GM19328 (cell line): ENCODE measurements around the gene MBP.
"Not testable (repeated sequence)": the region's sequence is repeated elsewhere in the genome, so short reads cannot be mapped to it uniquely, and the experiment has no call there.

Experiments used
- ATAC-seq: cut with Tn5 transposase; IDR thresholded peaks from one replicate; pipeline ENCODE4 v1.9.1; 2021; ENCODE audit warnings: mild to moderate bottlenecking, moderate library complexity; ENCODE audit not compliant: unreplicated experiment

MBP gene

GRCh38 chr18:76980663-76981395, 151.8 kb downstream of the MBP start:
- no peak for ATAC-seq

DNA sequence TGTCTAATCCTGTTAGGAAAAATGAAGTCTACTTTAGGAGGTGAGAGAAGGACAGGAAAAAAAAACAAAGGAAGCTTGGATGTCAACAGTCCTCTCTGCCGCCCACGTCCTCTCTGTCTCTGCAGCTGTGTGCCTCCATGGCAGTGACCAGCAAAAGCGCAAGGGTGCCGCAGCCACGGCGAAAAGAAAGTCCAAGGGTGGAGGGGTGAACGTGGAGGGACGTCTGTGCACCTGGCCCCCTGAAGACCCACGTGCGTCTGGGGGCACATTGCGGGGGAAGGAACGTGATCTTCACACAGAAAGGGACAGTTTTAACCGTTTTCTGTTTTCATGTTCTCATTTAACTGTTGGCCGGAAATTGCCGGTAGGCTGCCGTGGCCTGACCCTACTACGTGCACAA, 152.7 kb downstream of the MBP start:
- ATAC-seq: no peak

- ATAC-seq: no peak
Observed at GRCh38 chr18:76979111-76979751, 153.4 kb downstream of the MBP start.

DNA sequence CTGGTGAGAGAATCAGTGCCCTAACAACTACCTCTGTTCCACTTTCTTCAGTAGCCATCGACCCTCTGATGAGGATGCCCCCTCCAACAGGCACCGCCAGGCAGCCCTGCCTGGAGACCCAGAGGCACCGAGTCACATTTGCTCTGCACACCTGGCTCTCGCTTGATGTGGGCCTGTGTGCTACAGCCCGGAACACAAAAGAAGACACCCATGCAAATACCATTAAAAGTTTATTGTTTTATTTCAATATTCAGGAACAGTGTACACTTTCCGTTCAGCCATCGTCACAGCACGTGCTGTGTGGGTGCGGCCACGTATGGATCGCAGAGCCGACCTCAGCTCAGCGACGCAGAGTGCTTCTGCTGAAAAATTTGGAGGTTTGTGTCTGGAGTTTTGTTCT, 154.0 kb downstream of the MBP start:
- no peak for ATAC-seq

- no peak for ATAC-seq
Observed at GRCh38 chr18:76977684-76978232, 154.8 kb downstream of the MBP start.

- no peak for ATAC-seq
Observed at GRCh38 chr18:76977108-76977621, 155.4 kb downstream of the MBP start.

- no peak for ATAC-seq
Observed at GRCh38 chr18:76975577-76976110, 156.9 kb downstream of the MBP start.

GRCh38 chr18:76974386-76974785, 158.2 kb downstream of the MBP start:
- ATAC-seq: no peak

DNA sequence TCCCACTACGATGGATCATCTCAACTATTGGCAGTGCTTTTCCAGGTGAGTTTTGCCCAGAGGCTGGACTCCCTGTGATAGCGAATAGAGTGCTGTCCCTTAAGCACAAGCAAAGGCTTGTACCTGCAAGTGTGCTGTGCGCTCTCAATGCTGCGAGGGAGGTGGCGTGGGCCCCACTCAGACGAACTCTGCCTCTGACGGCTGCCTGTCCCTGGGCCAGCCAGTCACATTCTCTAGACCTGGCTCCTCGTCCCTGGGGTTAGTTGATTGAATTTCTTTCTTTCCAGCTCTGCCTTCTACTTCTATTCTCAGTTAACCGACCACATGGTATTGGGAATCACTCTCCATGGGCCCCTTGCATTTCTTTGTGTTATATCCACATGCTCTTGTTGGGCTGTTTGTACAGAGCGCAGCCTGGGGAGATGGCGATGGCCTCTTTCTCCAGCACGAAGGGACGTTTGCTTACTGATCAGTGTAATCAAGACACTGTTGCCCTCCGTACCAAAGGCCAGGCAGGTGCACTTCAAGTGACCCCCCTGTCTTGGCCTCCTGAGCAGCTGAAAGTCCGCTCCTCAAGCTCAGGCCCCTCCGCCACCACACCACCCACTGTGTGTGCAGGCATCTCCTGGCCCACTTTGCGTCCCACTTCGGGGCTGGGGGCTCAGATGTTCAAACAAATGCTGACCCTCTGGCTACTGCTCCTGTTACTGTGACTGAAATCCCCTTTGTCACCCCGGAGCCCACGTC, 158.9 kb downstream of the MBP start:
- ATAC-seq: no peak

DNA sequence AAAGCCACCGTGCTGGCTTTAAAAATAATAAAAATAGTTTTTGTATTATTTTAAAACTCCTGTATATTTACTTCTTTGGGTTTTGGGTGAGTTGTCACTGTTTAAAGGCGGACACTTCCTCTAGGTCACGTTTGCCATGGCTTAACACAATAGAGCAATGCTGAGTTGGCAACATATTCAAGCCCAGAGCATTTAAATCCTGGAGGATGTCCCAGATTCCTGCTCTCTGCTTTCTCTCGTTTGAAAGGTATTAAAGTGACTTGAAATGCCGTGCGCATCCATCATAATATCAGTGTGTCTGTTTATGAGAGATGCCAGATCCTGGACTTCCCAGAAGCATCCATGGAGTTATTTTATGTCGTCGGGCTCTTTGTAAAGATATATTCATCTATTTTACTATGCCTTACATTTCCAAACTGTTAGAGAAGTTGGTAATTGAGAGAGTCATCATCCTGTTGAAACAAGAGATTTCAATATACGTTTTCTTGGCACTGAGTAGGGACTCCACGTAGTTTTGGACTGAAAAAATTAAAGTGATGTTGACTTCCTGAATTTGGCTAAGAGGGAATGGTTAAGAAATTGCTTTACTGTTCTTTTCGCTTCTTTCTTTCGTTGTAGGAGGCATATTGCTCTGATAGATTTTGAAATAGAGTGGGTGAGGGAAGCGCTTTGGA, 159.6 kb downstream of the MBP start:
- ATAC-seq: no peak

- no peak for ATAC-seq
Observed at GRCh38 chr18:76972241-76972640, 160.3 kb downstream of the MBP start.

GRCh38 chr18:76970770-76971559, 161.6 kb downstream of the MBP start:
- no peak for ATAC-seq

- no peak for ATAC-seq
Observed at GRCh38 chr18:76967721-76968472, 164.7 kb downstream of the MBP start.

DNA sequence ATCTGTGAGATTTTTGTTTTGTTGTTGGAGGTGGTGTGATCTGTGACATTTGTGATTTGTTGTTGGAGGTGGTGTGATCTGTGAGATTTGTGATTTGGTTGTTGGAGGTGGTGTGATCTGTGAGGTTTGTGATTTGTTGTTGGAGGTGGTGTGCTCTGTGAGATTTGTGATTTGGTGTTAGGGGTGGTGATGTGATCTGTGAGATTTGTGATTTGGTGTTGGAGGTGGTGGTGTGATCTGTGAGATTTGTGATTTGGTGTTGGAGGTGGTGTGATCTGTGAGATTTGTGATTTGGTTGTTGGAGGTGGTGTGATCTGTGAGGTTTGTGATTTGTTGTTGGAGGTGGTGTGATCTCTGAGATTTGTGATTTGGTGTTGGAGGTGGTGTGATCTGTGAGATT, 165.3 kb downstream of the MBP start:
- not testable (repeated sequence) for ATAC-seq

DNA sequence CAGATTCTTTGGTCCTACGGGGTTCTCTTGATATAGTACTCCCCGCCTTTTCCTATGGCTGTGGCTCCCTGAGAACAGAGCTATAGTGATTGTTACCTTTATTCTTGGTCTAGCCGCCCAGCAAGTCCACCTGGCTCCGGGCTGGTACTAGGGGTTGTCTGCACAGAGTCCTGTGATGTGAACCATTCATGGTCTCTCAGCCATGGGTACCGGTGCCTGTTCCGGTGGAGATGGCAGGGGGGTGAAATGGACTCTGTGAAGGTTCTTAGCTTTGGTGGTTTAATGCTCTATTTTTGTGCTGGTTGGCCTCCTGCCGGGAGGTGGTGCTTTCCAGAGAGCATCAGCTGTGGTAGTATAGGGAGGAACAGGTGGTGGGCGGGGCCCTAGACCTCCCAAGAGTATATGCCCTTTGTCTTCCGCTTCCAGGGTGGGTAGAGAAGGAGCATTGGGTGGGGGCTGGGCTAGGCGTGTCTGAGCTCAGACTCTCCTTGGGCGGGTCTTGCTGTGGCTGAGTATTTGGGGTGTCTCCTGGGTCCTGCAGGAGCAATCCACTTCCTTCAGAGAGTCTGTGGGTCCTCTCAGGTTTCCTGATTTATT, 166.9 kb downstream of the MBP start:
- not testable (repeated sequence) for ATAC-seq

- no peak for ATAC-seq
Observed at GRCh38 chr18:76963936-76964335, 168.6 kb downstream of the MBP start.

GRCh38 chr18:76962851-76963250, 169.7 kb downstream of the MBP start:
- ATAC-seq: no peak

- no peak for ATAC-seq
Observed at GRCh38 chr18:76960528-76961035, 172.0 kb downstream of the MBP start.
